Non-pigmented ciliary epithelial cell (primary cell): Measurements from ENCODE around the gene NCMAP.
"Not testable (repeated sequence)": the region's sequence is repeated elsewhere in the genome, so short reads cannot be mapped to it uniquely, and the experiment has no call there.

Experiments
- DNase-seq: peaks from one replicate; pipeline ENCODE4 v3.0.0-alpha.2; 2010; ENCODE audit warnings: low read depth

NCMAP gene

DNA sequence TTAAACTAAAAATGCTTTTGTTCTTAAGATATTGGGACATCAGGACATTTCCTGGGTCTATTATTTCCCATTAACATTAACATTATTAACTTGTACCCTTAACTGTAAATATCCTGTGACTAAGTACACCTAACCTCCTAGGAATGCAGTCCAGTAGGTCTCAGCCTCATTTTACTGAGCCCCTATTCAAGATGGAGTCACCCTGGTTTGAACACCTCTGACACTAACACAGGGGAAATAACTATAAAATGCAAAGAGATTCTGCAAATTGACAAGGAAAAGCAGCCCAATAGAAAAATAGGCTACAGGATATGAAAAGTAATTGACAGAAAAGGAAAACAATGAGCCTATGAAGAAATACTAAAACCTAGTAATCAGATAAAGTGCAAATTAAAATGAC, 11.6 kb upstream of the NCMAP start:
- no peak for DNase-seq

DNA sequence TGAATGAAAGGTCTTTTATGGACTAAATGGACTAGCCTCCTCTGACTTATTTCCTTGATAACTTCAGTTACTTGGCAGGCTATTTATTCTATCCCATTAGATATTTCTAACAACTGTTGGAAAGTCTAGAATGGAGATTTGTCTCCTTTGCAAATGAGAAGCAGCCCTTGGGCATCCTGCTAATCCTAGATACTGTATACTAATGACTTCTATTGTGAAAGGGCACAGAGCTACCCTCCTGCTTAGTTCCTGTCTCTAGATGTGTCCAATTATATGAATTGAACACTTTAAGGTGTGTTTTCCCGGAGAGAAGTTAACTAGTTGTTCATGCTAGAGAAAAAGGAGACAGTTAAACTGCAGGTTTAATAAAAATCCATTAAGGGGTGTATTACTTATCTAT, 10.2 kb upstream of the NCMAP start:
- no peak for DNase-seq

DNA sequence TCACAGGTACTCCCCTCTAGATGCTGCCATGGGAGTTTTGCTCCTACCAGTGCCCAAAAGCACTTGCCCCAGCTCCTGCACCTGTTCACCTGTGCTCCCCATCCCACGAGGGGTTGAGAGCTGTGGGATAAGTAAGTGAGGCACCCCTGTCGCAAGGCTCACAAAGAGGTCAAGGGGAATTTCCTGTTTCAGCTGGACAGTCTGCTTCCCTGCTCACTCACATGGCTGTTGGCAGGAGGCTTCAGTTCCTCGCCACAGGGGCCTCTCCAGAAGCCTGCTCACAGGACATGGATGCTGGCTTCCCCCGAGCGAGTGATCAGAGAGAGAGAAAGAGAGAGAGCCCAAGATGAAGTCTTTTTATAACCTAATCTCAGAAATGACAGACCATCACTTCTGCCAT, 8.7 kb upstream of the NCMAP start:
- no peak for DNase-seq

DNA sequence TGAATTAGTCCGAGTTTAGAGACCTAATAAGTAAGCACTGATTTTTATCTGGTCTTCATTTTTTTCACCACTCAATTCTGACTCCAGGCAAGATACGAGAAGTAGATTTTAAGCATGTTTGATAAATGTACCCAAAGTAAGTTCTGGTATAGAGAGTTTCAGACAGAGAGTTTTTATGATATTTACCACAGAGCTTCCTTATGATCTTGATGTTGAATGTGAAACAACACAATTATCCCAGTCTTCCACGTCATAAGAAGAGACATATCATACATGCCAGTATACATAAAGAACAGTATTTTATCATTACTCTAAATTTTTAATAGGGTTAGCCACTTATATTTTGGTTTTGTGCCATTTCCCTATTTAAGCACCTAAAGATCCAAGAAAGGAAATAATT, 7.8 kb upstream of the NCMAP start:
- DNase-seq = no peak

DNA sequence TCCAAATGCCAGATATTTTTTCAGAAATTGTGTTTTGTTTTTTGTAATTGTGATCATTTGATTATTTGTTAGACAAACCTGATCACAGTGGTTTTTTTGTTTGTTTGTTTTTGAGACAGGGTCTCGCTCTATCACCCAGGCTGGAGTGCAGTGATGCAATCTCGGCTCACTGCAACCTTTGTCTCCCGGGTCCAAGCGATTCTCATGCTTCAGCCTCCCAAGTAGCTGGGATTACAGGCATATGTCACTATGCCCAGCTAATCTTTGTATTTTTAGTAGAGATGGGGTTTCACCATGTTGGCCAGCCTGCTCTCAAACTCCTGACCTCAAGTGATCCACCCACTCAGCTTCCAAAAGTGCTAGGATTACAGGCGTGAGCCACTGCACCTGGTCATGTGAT, 6.7 kb upstream of the NCMAP start:
- not testable (repeated sequence) for DNase-seq

DNA sequence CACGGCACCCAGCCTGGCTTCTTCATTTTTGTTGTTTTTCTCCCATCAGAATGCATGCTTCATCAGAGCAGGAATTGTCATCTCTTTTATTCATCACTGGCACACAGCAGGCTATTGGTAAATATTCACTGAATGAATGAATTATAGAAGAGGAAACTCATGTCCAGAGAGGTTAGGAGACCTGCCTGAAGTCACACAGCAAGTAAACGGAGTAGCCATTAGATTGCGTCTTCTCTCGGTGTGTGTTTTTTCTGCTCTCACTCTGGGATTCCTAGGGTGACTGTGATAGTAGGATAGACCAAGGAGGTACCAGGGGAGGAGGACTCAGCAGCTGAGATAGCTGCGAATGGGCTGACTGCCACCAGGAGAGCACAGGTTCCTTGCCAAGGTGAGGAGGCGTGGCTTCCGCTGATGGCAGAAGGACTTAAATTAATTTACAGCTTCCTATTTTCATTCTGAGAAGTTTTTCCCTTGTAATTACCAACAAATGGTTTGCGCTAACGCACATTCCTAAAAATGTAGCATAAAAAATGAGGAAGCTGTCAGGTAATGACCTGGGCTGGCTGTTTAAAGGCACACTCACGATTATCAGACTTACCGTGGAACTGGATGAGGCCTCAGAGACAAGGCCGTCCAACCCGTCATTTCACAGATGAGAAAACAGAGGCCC, 4.5 kb upstream of the NCMAP start:
- DNase-seq = no peak

DNA sequence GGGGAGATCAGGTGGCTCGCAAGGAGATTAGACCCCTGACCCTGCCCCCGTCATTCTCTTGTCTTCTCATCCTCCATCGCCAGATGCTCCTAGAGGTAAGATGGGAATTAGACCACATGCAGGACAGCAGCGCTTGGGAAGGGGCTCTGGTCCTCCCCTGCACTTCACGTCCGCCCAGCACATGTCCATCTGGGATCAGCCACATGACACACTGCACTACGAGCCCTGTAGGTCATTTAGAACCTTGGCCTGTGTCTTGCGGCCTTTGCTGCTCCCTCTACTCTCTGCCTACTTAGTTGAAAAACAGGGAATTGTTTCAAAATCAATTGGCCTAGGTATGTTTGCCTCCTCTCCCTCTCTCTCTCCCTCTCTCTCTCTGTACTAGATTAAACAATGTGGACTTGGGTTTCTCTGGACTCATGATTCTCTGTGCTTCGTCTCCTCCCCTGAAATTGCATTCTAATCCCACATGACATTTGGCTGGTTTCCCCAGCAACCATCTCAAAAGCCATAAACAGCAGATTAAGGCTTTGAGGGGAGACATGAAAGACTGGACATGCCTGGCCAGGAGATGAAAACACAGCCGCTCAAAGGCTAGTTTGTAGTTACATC, 3.8 kb upstream of the NCMAP start:
- no peak for DNase-seq

DNA sequence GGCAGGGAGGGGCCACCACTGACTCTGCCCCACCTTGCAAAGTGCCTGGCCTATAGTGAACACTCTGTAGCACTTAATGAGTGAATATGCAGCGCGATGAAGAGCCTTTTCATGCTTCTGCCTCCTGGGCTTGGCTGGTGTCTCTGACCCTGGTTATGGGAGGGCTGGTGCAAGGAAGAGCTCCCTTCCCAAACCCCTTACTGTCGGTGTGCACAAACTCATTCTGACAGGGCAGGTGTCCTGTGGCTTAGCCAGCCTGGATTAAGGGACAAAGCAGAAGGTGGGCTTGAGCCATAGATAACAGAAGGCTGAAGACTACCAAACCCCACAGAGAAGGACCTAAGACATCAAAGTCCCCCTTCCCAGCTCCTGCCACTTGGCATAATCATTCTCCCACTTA, 2.0 kb upstream of the NCMAP start:
- DNase-seq = no peak

DNA sequence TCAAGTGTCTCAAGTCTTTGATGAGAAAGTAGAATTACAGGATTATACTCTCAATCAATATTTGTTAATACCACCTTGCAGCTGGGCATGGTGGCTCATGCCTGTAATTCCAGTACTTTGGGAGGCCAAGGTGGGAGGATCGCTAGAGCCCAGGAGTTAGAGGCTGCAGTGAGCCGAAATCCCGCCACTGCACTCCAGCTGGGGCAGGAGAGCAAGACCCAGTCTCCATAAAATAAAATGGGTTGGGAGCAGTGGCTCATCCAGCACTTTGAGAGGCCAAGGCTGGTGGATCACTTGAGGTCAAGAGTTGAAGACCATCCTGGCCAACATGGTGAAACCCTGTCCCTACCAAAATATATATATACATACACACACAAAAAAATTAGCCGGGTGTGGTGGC, 1.2 kb upstream of the NCMAP start:
- DNase-seq = no peak

DNA sequence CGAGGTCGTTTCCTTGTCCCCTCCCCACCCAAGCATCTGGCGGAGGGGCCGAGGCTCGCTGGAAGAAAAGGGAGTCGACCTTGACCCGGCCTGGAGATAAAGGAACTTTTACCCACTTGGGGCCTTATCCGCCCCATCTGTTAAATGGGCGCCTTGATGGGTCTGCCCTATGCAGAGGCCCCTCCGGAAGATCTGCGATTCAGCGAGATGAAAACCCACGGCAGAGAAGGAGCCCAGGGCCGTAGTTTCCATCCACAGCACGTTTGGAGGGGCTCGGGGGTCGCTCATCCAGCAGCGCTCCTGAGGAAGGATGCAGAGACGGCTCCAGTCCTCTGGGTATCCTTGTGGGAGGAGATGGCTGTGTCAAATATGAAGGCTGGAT, 518 bp downstream of the NCMAP start:
- no peak for DNase-seq

DNA sequence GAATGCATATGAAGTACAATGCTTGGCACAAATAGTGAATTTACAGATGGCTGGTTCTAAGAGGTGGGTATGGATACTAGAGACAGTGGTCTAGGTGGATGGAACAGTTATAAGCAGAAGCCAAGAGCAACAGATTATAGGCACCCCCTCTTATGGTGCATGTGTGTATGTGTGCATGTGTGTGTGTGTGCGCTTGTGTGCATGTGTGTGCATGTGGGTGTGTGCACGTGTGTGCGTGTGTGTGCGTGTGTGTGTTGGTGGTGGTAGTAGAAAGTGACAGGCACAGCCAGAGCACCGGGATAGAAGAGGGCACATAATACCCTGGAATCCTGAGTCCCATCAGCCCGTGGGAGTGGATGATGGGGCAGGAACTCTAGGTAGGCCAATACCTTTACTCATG, 1.3 kb downstream of the NCMAP start:
- no peak for DNase-seq

DNA sequence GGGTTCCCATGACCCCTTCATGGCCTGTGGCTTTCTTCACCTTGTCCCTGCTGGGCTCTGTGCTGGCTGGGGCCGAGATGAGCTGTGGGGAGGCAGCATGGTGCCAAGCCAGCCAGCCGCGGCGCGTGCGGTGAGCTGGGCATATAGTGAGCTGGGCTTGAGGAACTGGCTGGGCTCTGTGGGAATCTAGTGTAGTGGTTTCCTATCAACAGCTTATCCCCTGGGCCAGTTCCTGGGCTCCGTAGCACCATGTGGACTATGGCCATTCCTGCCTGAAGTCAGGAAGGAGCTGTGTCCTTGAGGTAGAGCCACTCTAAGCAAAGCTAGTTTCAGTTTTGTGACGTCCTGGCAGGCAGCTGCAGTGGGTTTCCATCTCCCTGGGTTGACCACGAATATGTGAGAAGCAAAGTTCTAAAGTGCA, 1.8 kb downstream of the NCMAP start:
- DNase-seq = no peak

DNA sequence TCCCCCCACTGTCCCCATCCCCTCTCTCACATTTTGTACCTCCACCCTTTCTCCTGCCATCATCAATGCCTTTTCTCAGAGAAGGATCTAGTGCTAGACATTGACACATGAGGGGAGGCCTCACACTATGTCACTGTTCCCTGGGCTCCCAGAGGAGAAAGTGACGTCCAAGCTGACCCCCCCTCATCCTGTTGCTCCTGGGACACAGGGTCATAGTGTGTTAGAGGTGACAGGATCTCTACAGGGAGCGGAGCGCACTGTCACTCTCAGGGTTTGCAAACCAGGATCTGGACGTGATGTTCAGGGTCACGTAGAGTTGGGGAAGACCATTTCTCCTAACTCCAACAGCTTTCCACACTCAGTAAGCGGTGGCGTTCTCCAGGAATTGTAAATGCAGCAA, 2.6 kb downstream of the NCMAP start:
- no peak for DNase-seq

DNA sequence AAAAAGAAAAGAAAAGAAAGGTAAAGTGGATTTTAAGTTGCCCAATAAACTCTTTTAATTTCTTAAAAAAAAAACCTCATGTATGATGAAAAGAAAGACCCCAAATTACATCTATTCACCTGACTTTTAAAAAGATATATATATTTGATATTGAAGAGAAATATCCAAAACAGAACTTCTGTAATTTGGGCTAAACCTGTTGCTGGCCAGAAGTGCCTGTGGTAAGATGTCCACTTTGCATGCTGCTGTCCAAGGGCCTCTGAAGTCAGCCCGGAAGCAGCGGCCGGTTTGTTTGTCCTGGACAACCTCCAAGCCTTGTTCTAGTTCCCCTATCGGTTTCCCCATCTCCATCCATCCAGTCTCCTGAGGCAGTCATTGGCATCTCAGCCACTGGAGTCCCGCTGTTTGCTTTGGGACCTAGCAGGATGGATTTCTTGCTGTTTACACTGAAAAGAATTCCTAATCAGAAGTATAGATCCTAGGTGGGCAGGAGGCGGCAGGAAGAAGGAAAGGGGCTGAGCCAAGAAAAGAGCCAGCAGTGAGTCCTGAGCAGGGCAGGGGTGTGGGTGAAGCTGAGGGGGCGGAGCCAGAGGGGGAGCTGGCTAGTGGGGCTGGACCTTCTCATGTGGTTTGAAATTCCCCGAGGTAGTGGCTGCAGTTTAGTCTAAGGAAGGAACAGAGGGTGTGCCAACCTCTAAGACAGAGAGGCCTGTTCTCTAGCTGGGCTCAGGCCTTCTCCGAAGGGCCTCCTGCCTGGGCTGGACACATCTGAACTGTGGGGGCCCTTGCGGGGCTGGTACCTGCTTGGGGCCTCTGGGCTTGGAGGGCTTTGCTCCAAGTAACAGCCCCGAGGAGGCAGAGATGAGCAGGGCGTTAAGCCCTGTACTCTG, 3.3 kb downstream of the NCMAP start:
- peak; percentile 28 for DNase-seq

DNA sequence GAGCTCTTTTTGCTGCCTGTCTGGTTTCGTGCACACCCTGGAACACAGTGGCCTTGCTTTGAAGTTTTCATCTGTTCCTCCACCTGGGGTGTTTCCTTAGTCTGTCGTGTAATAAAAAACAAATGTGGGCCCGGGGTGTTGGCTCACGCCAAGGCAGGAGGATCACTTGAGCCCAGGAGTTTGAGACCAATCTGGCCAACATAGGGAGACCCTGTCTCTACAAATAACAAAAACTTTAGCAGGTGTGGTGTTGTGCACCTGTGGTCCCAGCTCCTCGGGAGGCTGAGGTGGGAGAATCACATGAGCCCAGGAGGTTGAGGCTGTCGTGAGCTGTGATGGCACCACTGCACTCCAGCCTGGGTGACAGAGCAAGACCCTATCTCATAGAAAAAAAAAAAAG, 4.5 kb downstream of the NCMAP start:
- no peak for DNase-seq

DNA sequence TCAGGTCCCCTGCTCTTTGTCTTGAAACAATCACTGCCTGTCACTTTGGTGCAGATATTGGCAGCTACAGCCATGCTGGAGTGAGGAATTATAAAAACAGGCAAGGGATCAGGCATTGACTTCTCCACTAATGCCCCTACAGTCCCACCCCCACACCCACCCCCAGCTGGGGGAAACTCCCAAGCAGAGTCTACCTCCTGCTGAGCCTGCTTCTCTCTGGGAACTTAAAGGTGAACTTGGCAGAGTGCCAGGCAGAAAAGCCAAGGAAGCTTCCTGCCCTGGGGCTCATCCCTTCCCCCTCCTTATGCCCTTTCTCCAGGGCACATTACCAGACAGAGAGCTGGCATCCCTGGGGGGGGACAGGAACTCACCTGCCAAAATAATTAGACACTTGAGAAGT, 6.7 kb downstream of the NCMAP start:
- DNase-seq = no peak

DNA sequence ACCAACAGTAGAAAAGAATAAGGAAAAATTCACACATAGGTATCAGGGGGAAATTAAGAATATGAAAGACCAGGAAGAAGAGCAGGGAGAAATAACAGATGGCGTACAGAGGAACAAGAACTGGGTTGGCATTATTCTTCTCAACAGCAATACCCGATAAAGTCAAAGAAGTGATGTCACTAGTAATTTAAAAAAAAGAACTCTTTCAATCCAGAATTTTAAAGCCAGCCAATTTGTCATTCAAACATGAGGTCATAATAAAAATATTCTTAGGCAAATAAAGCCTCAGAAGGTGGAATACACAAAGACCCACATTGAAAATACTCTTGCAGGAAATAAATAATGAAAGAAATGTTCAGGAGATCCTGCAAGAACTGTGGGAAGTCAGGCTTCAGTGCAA, 8.8 kb downstream of the NCMAP start:
- DNase-seq = no peak

DNA sequence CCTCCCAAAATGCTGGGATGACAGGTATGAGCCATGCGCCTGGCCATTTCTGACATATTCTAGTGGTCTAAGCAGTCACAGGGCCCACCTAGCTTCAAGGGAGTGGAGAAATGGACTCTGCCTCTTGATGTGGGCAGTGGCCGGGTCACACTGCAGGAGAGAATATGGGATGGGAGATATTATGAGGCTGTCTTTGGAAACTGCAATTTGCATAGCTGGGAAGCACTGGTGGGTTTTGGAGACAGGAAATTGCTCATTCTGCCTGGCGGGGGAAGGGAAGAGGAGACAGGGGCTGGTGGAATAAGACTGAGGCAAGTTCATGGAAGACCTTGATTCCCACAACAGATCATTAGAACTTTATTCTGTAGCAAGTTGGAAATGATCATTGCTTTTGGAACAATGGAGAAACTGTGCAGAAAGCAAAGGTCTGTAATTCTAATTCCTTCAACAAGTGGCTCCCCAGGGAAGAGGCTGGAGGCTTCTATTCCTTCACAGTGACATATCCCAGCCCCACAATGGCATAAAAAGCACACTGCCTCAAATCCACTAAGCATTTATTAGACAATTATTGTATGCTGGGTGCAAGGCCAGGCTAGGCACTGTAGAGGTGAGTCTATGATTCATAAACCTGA, 10.5 kb downstream of the NCMAP start:
- no peak for DNase-seq

DNA sequence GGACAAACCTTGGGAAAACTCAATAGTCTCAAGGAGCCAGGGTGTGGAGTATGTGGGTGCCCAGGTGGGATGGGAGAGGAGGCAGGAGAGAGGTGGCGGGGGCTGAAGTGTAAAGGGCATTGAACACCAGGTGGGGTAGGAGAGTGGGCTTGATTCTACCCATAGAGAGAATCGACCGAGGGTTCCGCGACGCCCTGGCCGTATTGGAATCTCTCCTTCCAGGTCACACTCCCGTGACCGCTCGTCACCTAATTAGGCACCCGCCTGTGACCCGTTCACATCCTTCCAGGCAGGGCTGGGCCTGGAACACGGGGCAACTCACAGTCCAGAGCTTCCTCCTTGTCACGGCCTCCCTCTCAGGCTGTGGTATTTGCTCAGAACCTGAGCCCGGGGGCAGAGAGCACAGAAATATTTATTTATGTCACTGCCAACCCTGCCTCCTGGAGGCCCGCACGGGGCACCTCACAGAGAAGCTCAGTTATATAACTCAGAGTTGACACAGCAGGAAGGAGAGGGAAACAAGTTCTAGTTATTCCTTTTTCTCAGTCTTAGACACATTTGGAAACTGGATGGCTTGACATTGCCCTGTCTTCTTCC, 12.0 kb downstream of the NCMAP start:
- DNase-seq = no peak

DNA sequence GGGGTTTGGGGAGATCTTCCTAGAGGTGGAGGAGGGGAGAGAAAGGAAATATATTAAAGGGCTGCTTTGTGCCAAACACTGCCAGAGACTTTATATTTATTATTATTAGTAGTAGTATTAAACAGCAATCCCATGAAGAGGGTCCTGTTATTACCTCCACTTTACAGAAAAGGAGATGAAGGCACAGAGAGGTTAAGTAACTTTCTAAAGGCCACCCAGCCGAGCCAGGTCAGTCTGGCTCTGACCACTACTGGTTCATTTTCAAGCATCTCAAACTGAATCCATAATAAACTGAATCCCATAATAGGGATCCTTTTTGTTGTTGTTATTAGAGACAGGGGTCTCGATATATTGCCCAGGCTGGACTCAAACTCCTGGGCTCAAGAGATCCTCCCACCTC, 12.6 kb downstream of the NCMAP start:
- no peak for DNase-seq

DNA sequence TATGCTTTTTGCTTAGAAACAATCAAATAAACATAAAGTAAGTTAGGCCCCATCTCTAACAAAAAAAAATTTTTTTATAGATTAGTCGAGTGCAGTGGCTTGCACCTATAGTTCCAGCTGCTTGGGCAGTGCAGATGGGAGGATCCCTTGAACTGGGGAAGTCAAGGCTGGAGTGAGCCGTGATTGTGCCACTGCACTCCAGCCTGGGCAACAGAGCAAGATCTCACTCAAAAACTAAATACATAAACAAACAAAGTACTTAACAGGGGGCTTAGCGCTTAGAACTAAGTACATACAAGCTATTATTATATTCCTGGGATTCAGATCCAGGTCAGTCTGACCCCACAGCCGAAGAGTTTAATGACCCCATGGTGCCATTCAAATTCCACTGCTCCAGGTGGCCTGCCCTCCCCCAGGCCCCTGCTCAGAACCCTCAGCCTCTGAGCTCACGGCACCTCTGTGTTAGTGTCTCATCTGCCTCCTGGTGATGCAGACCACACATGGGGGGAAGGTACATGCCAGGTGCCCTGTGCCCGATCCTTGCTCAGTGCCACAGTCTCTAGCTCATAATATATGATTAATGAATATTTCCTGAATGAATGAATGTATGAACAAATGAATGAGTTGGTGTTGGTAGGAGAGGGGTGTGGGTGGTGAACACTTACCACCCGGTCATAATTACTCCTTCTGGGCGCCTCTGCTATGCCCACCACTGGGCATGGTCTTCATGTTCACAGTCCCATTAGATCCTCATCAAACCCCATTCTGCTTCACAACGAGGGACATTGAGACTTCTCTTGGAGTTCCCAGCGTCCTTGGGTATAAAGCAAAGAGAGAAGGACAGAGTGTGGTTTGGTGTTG, 14.6 kb downstream of the NCMAP start:
- no peak for DNase-seq

DNA sequence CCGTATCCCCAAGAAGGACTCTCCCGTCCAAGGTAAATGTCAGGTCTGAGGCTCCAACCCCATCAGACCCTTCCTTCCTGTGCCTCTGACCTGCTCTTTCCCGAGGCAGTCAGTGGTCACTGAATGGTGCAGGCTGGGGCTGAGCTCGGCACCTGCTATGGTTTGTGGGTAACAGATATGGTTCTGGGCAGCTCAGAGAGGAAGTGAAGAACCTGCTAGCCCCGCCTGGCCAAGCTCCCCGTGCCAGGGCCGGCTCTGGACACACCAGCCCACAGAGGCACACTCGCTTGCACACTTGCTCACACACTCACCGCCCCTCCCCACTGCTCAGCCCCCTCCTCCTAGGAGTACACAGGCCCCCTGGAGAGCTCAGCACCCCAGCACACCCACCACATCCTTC, 16.4 kb downstream of the NCMAP start:
- no peak for DNase-seq
